Bronchial epithelial cell (primary cell): Measurements from ENCODE around the gene PRKCE. TPM values are rescaled to one million over a fixed set of nuclear protein-coding genes. Genes with fewer than 3 reads are reported as not detected.
"Not testable (repeated sequence)": the region's sequence is repeated elsewhere in the genome, so short reads cannot be mapped to it uniquely, and the experiment has no call there.

Source experiments
- DNase-seq: peaks from one replicate; pipeline ENCODE4 v3.0.0-alpha.2; 2010; ENCODE audit warnings: low read depth
- FAIRE-seq: peaks from 2 replicates; lab custom pipeline; 2011; peaks lifted over from hg19 to GRCh38; lab: Jason Lieb, UNC
- H3K27me3 ChIP-seq: 2 replicates; pipeline ENCODE4 v1.5.1; 2011; ENCODE audit warnings: low read length; ENCODE audit not compliant: control insufficient read depth, insufficient read depth
- H3K36me3 ChIP-seq: 2 replicates; pipeline ENCODE4 v1.5.1; 2011; ENCODE audit warnings: low read length; ENCODE audit not compliant: control insufficient read depth, insufficient read depth
- H3K4me3 ChIP-seq: 2 replicates; pipeline ENCODE4 v1.5.1; 2011; ENCODE audit warnings: mild to moderate bottlenecking, low read depth, low read length, control low read depth
- CTCF ChIP-seq: IDR thresholded peaks from 2 replicates; pipeline ENCODE4 v1.5.1; 2011; ENCODE audit warnings: mild to moderate bottlenecking, moderate library complexity, low read length, control low read depth, inconsistent platforms; ENCODE audit not compliant: insufficient read depth, severe bottlenecking
- total RNA-seq: library from RNA; depleted of rRNA; stranded (reverse); fragments of >200 nt; gene quantifications from 2 replicates; pipeline ENCODE4 v1.2.1, GENCODE V29; 2014

The PRKCE gene
- total RNA-seq, 1 donor from 2014 or later: 6.3 TPM

GRCh38 chr2:45889620-45890370, 238.3 kb downstream of the PRKCE start:
- no peak for DNase-seq
- H3K36me3 ChIP-seq: no peaks in the 10 kb centered on the region
- H3K4me3 ChIP-seq: no peak overlapping the region
- no peak for TF ChIP-seq CTCF
- no peak for FAIRE-seq
- H3K27me3 ChIP-seq: no peaks in the 10 kb centered on the region

- FAIRE-seq, DNase-seq, H3K36me3 ChIP-seq, H3K4me3 ChIP-seq, H3K27me3 ChIP-seq: not testable (repeated sequence)
Observed at GRCh38 chr2:45890371-45890646, 238.8 kb downstream of the PRKCE start.

DNA sequence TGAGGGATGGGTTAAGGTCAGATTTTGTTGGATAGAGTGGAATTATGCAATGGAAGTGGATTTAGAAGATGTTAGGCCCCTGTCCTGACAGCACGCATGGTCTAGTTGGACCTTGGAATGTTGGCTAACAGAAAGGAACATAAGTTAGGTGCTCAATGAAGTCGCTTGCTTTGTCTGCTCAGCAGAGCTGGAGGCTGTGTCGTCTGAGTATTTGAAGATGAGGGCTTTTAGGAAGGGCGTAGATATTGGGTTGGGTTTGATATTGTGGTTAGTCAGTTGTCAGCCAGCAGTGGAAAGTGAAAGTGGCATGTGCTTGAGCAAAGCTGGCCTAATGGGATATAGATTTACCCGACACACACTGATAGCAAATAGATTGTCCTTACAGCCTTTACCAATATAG, 239.3 kb downstream of the PRKCE start:
- peak; percentile 68 for FAIRE-seq
- DNase-seq: no peak

GRCh38 chr2:45891719-45892424, 240.4 kb downstream of the PRKCE start:
- H3K27me3 ChIP-seq: no peaks in the 10 kb centered on the region
- H3K36me3 ChIP-seq: no peaks in the 10 kb centered on the region
- DNase-seq (peak; percentile 48), FAIRE-seq (no peak)
- no peak overlapping the region for H3K4me3 ChIP-seq
- no peak for TF ChIP-seq CTCF

More for the DNA sequence above, 239.3 kb downstream of the PRKCE start:
- H3K4me3 ChIP-seq: no peak overlapping the region
- H3K27me3 ChIP-seq: no peaks in the 10 kb centered on the region
- H3K36me3 ChIP-seq: no peaks in the 10 kb centered on the region
- no peak for TF ChIP-seq CTCF

DNA sequence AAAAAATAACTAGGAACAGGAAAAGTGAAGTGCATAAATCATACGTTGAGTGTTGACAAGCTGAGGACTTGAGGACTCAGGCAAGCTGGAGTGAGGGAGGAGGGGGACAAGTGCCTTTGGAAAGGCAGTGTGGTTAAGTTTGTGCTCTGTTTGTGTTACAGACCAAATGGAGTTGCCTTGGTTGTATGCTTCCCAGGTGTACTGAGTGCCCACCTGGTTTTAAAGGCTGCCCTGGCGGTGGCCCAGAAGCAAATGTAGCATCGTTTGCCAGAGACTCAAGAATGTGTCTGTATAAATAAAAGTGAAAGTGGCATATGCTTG, 240.9 kb downstream of the PRKCE start:
- H3K4me3 ChIP-seq: no peak overlapping the region
- no peak for TF ChIP-seq CTCF
- no peak for DNase-seq
- FAIRE-seq: no peak
- H3K36me3 ChIP-seq: no peaks in the 10 kb centered on the region
- H3K27me3 ChIP-seq: no peaks in the 10 kb centered on the region

- DNase-seq (no peak), FAIRE-seq (no peak)
- Histone ChIP-seq H3K36me3 (no peaks in the 10 kb centered on the region), H3K27me3 (no peaks in the 10 kb centered on the region), H3K4me3 (no peak overlapping the region)
- TF ChIP-seq CTCF: no peak
Observed at GRCh38 chr2:45892757-45893156, 241.3 kb downstream of the PRKCE start.
